ENCODE data around the gene AGBL3. TPM values are rescaled to one million over a fixed set of nuclear protein-coding genes. Genes with fewer than 3 reads are reported as not detected.

The AGBL3 gene
- total and polyA plus RNA-seq, 9 of the 15 experiments (the other 6 are each of a cell fraction or from before 2014, with no cell fraction given), result 0.54 to 2.9 (median 1.7) TPM

GRCh38 chr7:134985894-134986362 is 380 bp upstream of the AGBL3 start (continued):
- peak; percentile 67; the same call in 1 of the 2 replicates for TF ChIP-seq GTF2E2 (tag; IDR thresholded peaks at IDR 0.05)
- no peak for TF ChIP-seq XRCC5 (IDR thresholded peaks at IDR 0.05; ENCODE audit: low read depth, low read length)
- TF ChIP-seq CHCHD3 (CRISPR knock-in tag; IDR thresholded peaks at IDR 0.05), result no peak
- 0 out of 2 replicates have a peak, but pooled peaks have one; percentile 8 for TF ChIP-seq ZNF280B (CRISPR knock-in tag; IDR thresholded peaks at IDR 0.05)
- TF ChIP-seq ZBTB49 (CRISPR knock-in tag; IDR thresholded peaks at IDR 0.05; ENCODE audit: borderline replicate concordance), result no peak
- no peak for TF ChIP-seq HMGN3 (IDR thresholded peaks at IDR 0.05; ENCODE audit: borderline replicate concordance, extremely low read depth, insufficient read length, low read depth, low read length)
- no peak for TF ChIP-seq FOXA1 (IDR thresholded peaks at IDR 0.05; ENCODE audit: borderline replicate concordance)
- TF ChIP-seq SMAD4 (CRISPR knock-in tag; conservative IDR thresholded peaks at IDR 0.05), result no peak; the same call in 1 of the 2 replicates
- no peak for TF ChIP-seq HMGXB4 (CRISPR knock-in tag; IDR thresholded peaks at IDR 0.05)
- TF ChIP-seq NR2C2 (CRISPR knock-in tag; IDR thresholded peaks at IDR 0.05), result no peak
- peak; percentile 55; the same call in 1 of the 2 replicates for TF ChIP-seq NR2C2 (tag; IDR thresholded peaks at IDR 0.05)
- no peak for TF ChIP-seq ZMIZ1 (IDR thresholded peaks at IDR 0.05; ENCODE audit: low read depth in 2 of 2, low read length in 2 of 2)
- no peak for TF ChIP-seq MXI1 (IDR thresholded peaks at IDR 0.05; ENCODE audit: low read depth, low read length)
- TF ChIP-seq ZBTB7A (IDR thresholded peaks at IDR 0.05; ENCODE audit: borderline replicate concordance, control insufficient read depth, low read depth, low read length), result 0 out of 2 replicates have a peak, but pooled peaks have one; percentile 16
- no peak for TF ChIP-seq NEUROD1 (IDR thresholded peaks at IDR 0.05; ENCODE audit: borderline replicate concordance, low read depth, low read length, partially characterized antibody)
- no peak for TF ChIP-seq USF2 (CRISPR knock-in tag; IDR thresholded peaks at IDR 0.05)
- TF ChIP-seq BRD4 (IDR thresholded peaks at IDR 0.05), result no peak
- no peak for TF ChIP-seq PML (IDR thresholded peaks at IDR 0.05; ENCODE audit: low read length)
